RWPE2 (cell line): Measurements from ENCODE around the gene LRRC75B.
"Not testable (repeated sequence)": the region's sequence is repeated elsewhere in the genome, so short reads cannot be mapped to it uniquely, and the experiment has no call there.

Experiments used
- ATAC-seq: fragments of 200-7000 bp; cut with Tn5 transposase; 3 replicates; pipeline ENCODE4 v1.9.1; 2021; ENCODE audit warnings: low read depth
- DNase-seq: peaks from one replicate; pipeline ENCODE4 v3.0.0-alpha.2; 2020; ENCODE audit warnings: low spot score
- H3K27ac ChIP-seq: fragments of 450-650 bp; 2 replicates; pipeline ENCODE4 v1.5.1; 2017; ENCODE audit warnings: mild to moderate bottlenecking; ENCODE audit not compliant: poor library complexity, severe bottlenecking
- H3K27me3 ChIP-seq: fragments of 250-450 bp; sonication (Bioruptor Pico); 2 replicates; pipeline ENCODE4 v1.5.1; 2021; ENCODE audit warnings: mild to moderate bottlenecking, moderate library complexity; ENCODE audit not compliant: insufficient read depth, poor library complexity, severe bottlenecking
- H3K36me3 ChIP-seq: fragments of 250-450 bp; sonication (Bioruptor Pico); 2 replicates; pipeline ENCODE4 v1.5.1; 2020; ENCODE audit warnings: low read depth, mild to moderate bottlenecking, moderate library complexity
- H3K4me1 ChIP-seq: fragments of 250-450 bp; sonication (Bioruptor Pico); 2 replicates; pipeline ENCODE4 v1.5.1; 2021; ENCODE audit warnings: mild to moderate bottlenecking, moderate library complexity; ENCODE audit not compliant: insufficient read depth, poor library complexity, severe bottlenecking
- H3K4me3 ChIP-seq: fragments of 250-450 bp; sonication (Bioruptor Pico); 2 replicates; pipeline ENCODE4 v1.5.1; 2021; ENCODE audit warnings: mild to moderate bottlenecking, moderate library complexity; ENCODE audit not compliant: severe bottlenecking
- H3K9me3 ChIP-seq: fragments of 250-450 bp; sonication (Bioruptor Pico); 2 replicates; pipeline ENCODE4 v1.5.1; 2021; ENCODE audit warnings: mild to moderate bottlenecking, moderate library complexity; ENCODE audit not compliant: severe bottlenecking
- TF ChIP-seq, protein P1 (sequence below): fragments of 450-650 bp; IDR thresholded peaks from one replicate; pipeline ENCODE4 v1.5.1; 2017; ENCODE audit warnings: mild to moderate bottlenecking, moderate library complexity; ENCODE audit not compliant: poor library complexity, severe bottlenecking

LRRC75B gene

DNA sequence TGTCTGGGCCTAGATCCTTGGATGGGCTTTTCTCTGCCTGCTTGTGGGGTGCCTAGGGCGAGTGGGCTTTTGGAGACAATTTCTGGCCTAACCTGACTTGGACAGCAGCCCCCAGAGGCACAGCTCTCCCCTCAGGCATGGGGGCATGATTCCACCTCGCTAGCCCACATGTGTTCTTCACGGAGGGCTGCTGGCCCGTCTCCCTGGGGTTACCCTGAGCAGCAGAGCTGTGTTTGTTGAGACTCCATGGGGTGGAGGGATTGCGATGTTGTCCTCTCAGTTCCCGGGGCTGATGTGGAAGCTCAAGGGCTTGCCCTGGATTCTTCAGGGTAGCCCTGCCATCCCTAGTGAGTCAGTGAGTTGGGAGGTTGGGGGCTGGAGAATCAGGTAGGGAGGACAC is 2.4 kb upstream of the LRRC75B start:
- TF ChIP-seq, protein P1, sequence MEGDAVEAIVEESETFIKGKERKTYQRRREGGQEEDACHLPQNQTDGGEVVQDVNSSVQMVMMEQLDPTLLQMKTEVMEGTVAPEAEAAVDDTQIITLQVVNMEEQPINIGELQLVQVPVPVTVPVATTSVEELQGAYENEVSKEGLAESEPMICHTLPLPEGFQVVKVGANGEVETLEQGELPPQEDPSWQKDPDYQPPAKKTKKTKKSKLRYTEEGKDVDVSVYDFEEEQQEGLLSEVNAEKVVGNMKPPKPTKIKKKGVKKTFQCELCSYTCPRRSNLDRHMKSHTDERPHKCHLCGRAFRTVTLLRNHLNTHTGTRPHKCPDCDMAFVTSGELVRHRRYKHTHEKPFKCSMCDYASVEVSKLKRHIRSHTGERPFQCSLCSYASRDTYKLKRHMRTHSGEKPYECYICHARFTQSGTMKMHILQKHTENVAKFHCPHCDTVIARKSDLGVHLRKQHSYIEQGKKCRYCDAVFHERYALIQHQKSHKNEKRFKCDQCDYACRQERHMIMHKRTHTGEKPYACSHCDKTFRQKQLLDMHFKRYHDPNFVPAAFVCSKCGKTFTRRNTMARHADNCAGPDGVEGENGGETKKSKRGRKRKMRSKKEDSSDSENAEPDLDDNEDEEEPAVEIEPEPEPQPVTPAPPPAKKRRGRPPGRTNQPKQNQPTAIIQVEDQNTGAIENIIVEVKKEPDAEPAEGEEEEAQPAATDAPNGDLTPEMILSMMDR = no peak
- Histone ChIP-seq H3K27ac (no peak overlapping the region), H3K27me3 (no peaks in the 10 kb centered on the region), H3K4me1 (peaks cover 4% of the 10 kb centered on the region), H3K36me3 (no peaks in the 10 kb centered on the region), H3K4me3 (no peak overlapping the region), H3K9me3 (no peaks in the 10 kb centered on the region)
- DNase-seq = no peak
- ATAC-seq = no peak

GRCh38 chr22:24594569-24595120 is 1.8 kb upstream of the LRRC75B start:
- no peaks in the 10 kb centered on the region for H3K27me3 ChIP-seq
- TF ChIP-seq, protein P1 = no peak
- no peak overlapping the region for H3K27ac ChIP-seq
- H3K9me3 ChIP-seq = no peaks in the 10 kb centered on the region
- no peak overlapping the region for H3K4me3 ChIP-seq
- H3K4me1 ChIP-seq = peaks cover 4% of the 10 kb centered on the region
- DNase-seq = no peak
- H3K36me3 ChIP-seq = no peaks in the 10 kb centered on the region
- no peak for ATAC-seq

DNA sequence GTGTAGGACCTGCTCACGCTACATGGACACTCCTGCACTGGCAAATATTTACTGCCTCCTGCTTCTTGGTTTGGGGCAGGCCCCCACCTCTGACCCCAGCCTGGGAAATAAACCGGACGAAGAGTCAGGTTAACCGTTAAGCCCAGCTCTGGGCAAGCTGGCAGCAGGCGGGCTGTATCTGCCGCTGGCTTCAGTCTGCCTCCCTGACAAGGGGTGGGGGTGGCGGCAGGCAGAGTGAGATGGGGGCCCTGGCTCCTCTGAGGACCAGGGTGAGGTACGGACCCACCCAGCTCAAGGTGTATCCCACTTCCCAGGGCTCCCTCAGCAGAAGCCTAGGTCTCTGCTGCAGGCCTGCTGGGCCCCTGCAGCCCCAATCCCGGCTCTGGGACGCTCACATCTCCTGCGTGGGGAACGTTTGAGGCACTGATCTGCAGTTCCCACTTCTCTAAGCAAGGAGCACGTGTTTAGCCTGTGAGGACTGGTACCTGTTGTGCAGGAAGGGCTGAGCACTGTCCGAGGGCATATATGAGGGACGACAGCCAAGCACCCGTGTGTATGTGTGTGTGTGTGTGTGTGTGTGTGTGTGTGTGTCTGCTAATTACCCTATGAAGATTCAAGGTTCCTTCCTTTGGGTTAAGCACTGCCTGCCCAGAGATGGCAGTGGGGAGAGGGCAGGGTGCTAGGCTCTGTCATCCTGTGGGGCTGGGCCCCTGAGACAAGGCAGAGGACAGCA is 1.1 kb upstream of the LRRC75B start:
- TF ChIP-seq, protein P1 = no peak
- no peak for ATAC-seq
- no peaks in the 10 kb centered on the region for H3K9me3 ChIP-seq
- DNase-seq = no peak
- H3K4me3 ChIP-seq = no peak overlapping the region
- H3K4me1 ChIP-seq = peaks cover 4% of the 10 kb centered on the region
- H3K36me3 ChIP-seq = no peaks in the 10 kb centered on the region
- no peak overlapping the region for H3K27ac ChIP-seq
- H3K27me3 ChIP-seq = no peaks in the 10 kb centered on the region

- H3K4me1 ChIP-seq, H3K27me3 ChIP-seq, ATAC-seq, H3K36me3 ChIP-seq, DNase-seq, H3K9me3 ChIP-seq: not testable (repeated sequence)
- peak overlapping the region; percentile 69 for H3K4me3 ChIP-seq
- peak overlapping the region; percentile 15 for H3K27ac ChIP-seq
Observed at GRCh38 chr22:24593559-24593835, 624 bp upstream of the LRRC75B start.

GRCh38 chr22:24592058-24592850 is 619 bp downstream of the LRRC75B start:
- peak; percentile 2; the same call in 1 of the 3 replicates for ATAC-seq
- TF ChIP-seq, protein P1 = no peak
- DNase-seq = no peak
- H3K27me3 ChIP-seq = no peaks in the 10 kb centered on the region
- H3K4me3 ChIP-seq = peak overlapping the region; percentile 69
- no peaks in the 10 kb centered on the region for H3K36me3 ChIP-seq
- peak overlapping the region; percentile 15 for H3K27ac ChIP-seq
- H3K4me1 ChIP-seq = peaks cover 4% of the 10 kb centered on the region
- H3K9me3 ChIP-seq = no peaks in the 10 kb centered on the region
